Esophagus squamous epithelium (tissue), 4 donors: ENCODE measurements around the gene TSPAN5.

Source experiments
- CTCF ChIP-seq, 6 experiments: fragments of 450-650 bp in 4 of 6; fragments of 200-600 bp in 2 of 6; sonication (generic) in 2 of 6; IDR thresholded peaks; one replicate each; pipeline ENCODE4 v1.5.1; 2016 to 2019; ENCODE audit warnings: antibody characterized with exemption in 6 of 6, mild to moderate bottlenecking in 4 of 6, moderate library complexity in 4 of 6
- POLR2A ChIP-seq, 4 donors: fragments of 450-650 bp; IDR thresholded peaks; one replicate each; pipeline ENCODE4 v1.6.1; 2017; ENCODE audit warnings: antibody characterized with exemption in 4 of 4, mild to moderate bottlenecking in 4 of 4, moderate library complexity in 3 of 4

GRCh38 chr4:98572697-98573096 lies 85.7 kb downstream of the TSPAN5 start:
- TF ChIP-seq CTCF (IDR thresholded peaks at IDR 0.05) (no peak), POLR2A (IDR thresholded peaks at IDR 0.05) (no peak)
